Measurements from ENCODE around the gene KCNA10.

GRCh38 chr1:110501488-110502132, 17.4 kb downstream of the KCNA10 start:
- TF ChIP-seq POLR2A (IDR thresholded peaks at IDR 0.05), result no peak
- no peak for TF ChIP-seq CTCF (IDR thresholded peaks at IDR 0.05)
